ENCODE data around the gene AGTPBP1. TPM values are rescaled to one million over a fixed set of nuclear protein-coding genes. Genes with fewer than 3 reads are reported as not detected.

Gene AGTPBP1
- total RNA-seq, 1 donor from 2014 or later: 25.1 TPM

DNA sequence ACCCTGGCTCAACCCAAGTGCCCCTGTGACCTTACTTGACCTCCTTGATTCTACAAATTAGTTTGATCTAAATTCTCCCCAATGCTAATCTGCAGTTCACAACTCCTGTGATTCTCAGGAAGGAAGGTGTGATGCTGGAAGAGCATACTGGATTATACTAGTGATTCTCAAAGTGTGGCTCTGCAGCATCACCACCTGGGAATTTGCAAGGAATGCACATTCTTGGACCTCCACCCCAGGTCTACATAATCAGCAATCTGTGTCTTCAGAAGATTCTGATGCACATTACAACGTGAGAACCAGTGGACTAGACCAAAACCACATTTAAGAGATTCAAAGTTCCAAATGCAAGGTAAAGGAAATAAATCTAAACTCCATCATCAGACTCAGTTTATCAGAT lies 198.6 kb downstream of the AGTPBP1 start:
- peaks cover 15% of the 10 kb centered on the region for H3K4me1 Mint-ChIP-seq (ENCODE audit: low read depth)
- H3K4me3 Mint-ChIP-seq (ENCODE audit: unreplicated experiment): no peak overlapping the region
- DNase-seq (ENCODE audit: low spot score): no peak
- H3K27ac Mint-ChIP-seq (ENCODE audit: unreplicated experiment): no peak overlapping the region
- H3K27me3 Mint-ChIP-seq (ENCODE audit: low read depth): no peaks in the 10 kb centered on the region
- H3K9me3 Mint-ChIP-seq (ENCODE audit: low read depth): no peaks in the 10 kb centered on the region
- TF ChIP-seq, protein P1, sequence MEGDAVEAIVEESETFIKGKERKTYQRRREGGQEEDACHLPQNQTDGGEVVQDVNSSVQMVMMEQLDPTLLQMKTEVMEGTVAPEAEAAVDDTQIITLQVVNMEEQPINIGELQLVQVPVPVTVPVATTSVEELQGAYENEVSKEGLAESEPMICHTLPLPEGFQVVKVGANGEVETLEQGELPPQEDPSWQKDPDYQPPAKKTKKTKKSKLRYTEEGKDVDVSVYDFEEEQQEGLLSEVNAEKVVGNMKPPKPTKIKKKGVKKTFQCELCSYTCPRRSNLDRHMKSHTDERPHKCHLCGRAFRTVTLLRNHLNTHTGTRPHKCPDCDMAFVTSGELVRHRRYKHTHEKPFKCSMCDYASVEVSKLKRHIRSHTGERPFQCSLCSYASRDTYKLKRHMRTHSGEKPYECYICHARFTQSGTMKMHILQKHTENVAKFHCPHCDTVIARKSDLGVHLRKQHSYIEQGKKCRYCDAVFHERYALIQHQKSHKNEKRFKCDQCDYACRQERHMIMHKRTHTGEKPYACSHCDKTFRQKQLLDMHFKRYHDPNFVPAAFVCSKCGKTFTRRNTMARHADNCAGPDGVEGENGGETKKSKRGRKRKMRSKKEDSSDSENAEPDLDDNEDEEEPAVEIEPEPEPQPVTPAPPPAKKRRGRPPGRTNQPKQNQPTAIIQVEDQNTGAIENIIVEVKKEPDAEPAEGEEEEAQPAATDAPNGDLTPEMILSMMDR (IDR thresholded peaks at IDR 0.05): no peak
- H3K36me3 Mint-ChIP-seq (ENCODE audit: low read depth): no peaks in the 10 kb centered on the region

DNA sequence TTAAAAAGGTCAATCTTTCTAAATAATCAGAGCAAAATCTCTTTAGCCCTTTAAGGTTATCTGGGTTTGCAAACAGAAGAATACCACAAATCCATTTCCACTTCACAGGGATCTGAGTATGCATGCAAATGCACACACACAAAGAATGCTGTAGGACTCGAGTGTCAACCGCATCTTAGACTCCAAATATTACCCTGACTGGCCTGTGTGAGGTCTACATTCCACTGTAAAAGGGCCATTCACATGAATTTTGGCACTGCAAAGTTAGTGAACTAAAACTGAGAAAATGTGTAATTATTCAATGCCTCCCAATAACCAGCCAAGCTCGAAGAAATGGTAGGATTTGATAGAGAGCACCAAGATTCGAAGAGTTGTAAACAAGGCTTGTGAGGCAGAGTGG lies 199.9 kb downstream of the AGTPBP1 start:
- peaks cover 15% of the 10 kb centered on the region for H3K4me1 Mint-ChIP-seq (ENCODE audit: low read depth)
- H3K27ac Mint-ChIP-seq (ENCODE audit: unreplicated experiment): no peak overlapping the region
- no peak overlapping the region for H3K4me3 Mint-ChIP-seq (ENCODE audit: unreplicated experiment)
- DNase-seq (ENCODE audit: low spot score): no peak
- H3K36me3 Mint-ChIP-seq (ENCODE audit: low read depth): no peaks in the 10 kb centered on the region
- H3K27me3 Mint-ChIP-seq (ENCODE audit: low read depth): no peaks in the 10 kb centered on the region
- TF ChIP-seq, protein P1 (IDR thresholded peaks at IDR 0.05): no peak
- no peaks in the 10 kb centered on the region for H3K9me3 Mint-ChIP-seq (ENCODE audit: low read depth)

DNA sequence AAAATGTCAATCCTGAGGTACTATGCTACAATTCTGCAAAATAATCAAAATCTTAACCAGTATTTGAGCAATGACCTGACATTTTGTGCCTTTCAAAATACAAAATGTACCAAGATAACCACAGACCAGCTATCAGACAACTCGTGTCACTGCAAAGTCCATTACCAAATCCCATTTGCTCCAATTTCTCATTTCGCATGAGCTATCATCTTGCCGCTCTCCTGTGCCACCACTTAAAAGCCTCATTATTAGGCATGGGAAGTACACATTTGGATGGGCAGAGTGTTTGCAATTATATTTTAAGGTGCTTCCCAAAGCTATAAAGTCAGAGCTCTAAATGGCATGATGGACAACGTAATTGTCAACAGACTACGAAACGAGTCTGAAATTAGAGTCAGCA lies 205.2 kb downstream of the AGTPBP1 start:
- DNase-seq (ENCODE audit: low spot score): no peak

DNA sequence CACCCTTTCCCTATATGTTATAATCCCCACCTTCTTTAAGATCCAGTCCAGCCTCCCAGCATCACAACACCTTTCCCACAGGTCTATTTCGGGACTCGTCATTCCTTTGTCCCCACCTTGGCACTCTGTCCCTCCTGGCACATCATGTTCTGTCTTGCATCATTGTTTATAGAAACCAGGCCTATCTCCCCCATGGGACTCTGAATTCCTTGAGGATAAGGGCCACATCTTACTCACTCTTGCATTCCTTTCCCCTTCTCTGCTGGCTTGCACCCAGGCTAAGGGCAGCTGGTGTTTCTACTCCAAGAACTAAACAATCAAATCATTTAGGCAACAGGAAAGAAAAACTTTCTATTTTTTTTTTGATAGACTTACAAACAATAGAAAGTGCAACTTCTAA lies 205.7 kb downstream of the AGTPBP1 start:
- H3K27ac Mint-ChIP-seq (ENCODE audit: unreplicated experiment): peak overlapping the region; percentile 92
- H3K4me3 Mint-ChIP-seq (ENCODE audit: unreplicated experiment): no peak overlapping the region
- TF ChIP-seq, protein P1 (IDR thresholded peaks at IDR 0.05): no peak
- no peaks in the 10 kb centered on the region for H3K27me3 Mint-ChIP-seq (ENCODE audit: low read depth)
- DNase-seq (ENCODE audit: low spot score): no peak
- H3K4me1 Mint-ChIP-seq (ENCODE audit: low read depth): peaks cover 29% of the 10 kb centered on the region
- H3K9me3 Mint-ChIP-seq (ENCODE audit: low read depth): no peaks in the 10 kb centered on the region
- H3K36me3 Mint-ChIP-seq (ENCODE audit: low read depth): no peaks in the 10 kb centered on the region

More for the DNA sequence above, 205.2 kb downstream of the AGTPBP1 start:
- TF ChIP-seq, protein P1 (IDR thresholded peaks at IDR 0.05): no peak
- Mint-ChIP-seq H3K9me3 (ENCODE audit: low read depth) (no peaks in the 10 kb centered on the region), H3K36me3 (ENCODE audit: low read depth) (no peaks in the 10 kb centered on the region), H3K27ac (ENCODE audit: unreplicated experiment) (no peak overlapping the region), H3K4me3 (ENCODE audit: unreplicated experiment) (no peak overlapping the region), H3K27me3 (ENCODE audit: low read depth) (no peaks in the 10 kb centered on the region), H3K4me1 (ENCODE audit: low read depth) (peaks cover 29% of the 10 kb centered on the region)

DNA sequence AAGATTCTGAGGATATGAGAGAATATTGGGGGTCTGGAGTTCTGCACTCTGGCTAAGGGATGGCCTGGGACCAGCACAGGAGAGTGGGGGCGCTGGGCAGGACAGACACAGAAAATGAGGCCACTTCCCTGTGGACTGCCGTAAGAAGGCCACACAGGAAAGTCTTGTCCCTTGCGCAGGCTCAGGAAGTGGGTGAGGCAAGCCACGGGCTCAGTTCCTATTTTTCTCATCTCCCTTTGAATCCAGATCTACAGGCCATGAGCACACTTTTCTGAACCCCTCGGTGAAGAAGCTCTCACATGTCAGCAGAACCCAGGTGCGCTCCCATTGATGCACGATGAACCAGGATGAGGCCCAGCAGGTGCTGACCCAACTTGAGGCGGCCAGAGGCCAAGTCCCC lies 207.4 kb downstream of the AGTPBP1 start:
- Mint-ChIP-seq H3K27me3 (ENCODE audit: low read depth) (no peaks in the 10 kb centered on the region), H3K4me1 (ENCODE audit: low read depth) (peaks cover 26% of the 10 kb centered on the region), H3K9me3 (ENCODE audit: low read depth) (no peaks in the 10 kb centered on the region), H3K4me3 (ENCODE audit: unreplicated experiment) (no peak overlapping the region), H3K27ac (ENCODE audit: unreplicated experiment) (no peak overlapping the region), H3K36me3 (ENCODE audit: low read depth) (no peaks in the 10 kb centered on the region)
- DNase-seq (ENCODE audit: low spot score): no peak
- TF ChIP-seq, protein P1 (IDR thresholded peaks at IDR 0.05): no peak

Measured in chondrocyte (in vitro differentiated cells).